ENCODE results near the gene PARD3.

PARD3 gene

GRCh38 chr10:34537629-34538231 lies 277.4 kb downstream of the PARD3 start:
- DNase-seq (ENCODE audit: low read depth) = no peak

GRCh38 chr10:34535872-34536271 lies 279.2 kb downstream of the PARD3 start:
- DNase-seq (ENCODE audit: low read depth) = no peak

GRCh38 chr10:34530778-34531177 lies 284.3 kb downstream of the PARD3 start:
- DNase-seq (ENCODE audit: low read depth) = no peak

- no peak for DNase-seq (ENCODE audit: low read depth)
Measured at GRCh38 chr10:34528320-34528719, 286.8 kb downstream of the PARD3 start.

GRCh38 chr10:34526758-34527730 lies 288.1 kb downstream of the PARD3 start:
- no peak for DNase-seq (ENCODE audit: low read depth)

GRCh38 chr10:34526186-34526585 lies 288.9 kb downstream of the PARD3 start:
- no peak for DNase-seq (ENCODE audit: low read depth)

- DNase-seq (ENCODE audit: low read depth) = no peak
Measured at GRCh38 chr10:34524369-34525091, 290.6 kb downstream of the PARD3 start.

GRCh38 chr10:34523017-34523767 lies 291.9 kb downstream of the PARD3 start:
- no peak for DNase-seq (ENCODE audit: low read depth)

GRCh38 chr10:34522546-34522945 lies 292.6 kb downstream of the PARD3 start:
- DNase-seq (ENCODE audit: low read depth) = no peak

GRCh38 chr10:34520510-34520909 lies 294.6 kb downstream of the PARD3 start:
- DNase-seq (ENCODE audit: low read depth) = no peak

GRCh38 chr10:34520084-34520483 lies 295.0 kb downstream of the PARD3 start:
- no peak for DNase-seq (ENCODE audit: low read depth)

- DNase-seq (ENCODE audit: low read depth) = no peak
Measured at GRCh38 chr10:34514290-34514689, 300.8 kb downstream of the PARD3 start.

GRCh38 chr10:34513636-34514035 lies 301.5 kb downstream of the PARD3 start:
- DNase-seq (ENCODE audit: low read depth) = no peak

GRCh38 chr10:34507217-34507616 lies 307.9 kb downstream of the PARD3 start:
- no peak for DNase-seq (ENCODE audit: low read depth)

- DNase-seq (ENCODE audit: low read depth) = no peak
Measured at GRCh38 chr10:34506786-34507185, 308.3 kb downstream of the PARD3 start.

- no peak for DNase-seq (ENCODE audit: low read depth)
Measured at GRCh38 chr10:34505338-34505737, 309.8 kb downstream of the PARD3 start.

- DNase-seq (ENCODE audit: low read depth) = no peak
Measured at GRCh38 chr10:34504534-34504933, 310.6 kb downstream of the PARD3 start.

- no peak for DNase-seq (ENCODE audit: low read depth)
Measured at GRCh38 chr10:34503704-34504103, 311.4 kb downstream of the PARD3 start.

- no peak for DNase-seq (ENCODE audit: low read depth)
Measured at GRCh38 chr10:34499612-34500279, 315.4 kb downstream of the PARD3 start.

GRCh38 chr10:34498821-34499220 lies 316.3 kb downstream of the PARD3 start:
- no peak for DNase-seq (ENCODE audit: low read depth)

GRCh38 chr10:34495938-34496337 lies 319.2 kb downstream of the PARD3 start:
- DNase-seq (ENCODE audit: low read depth) = no peak

Measured in stimulated activated CD8-positive, alpha-beta memory T cell treated with anti-CD3 and anti-CD28 coated beads, Interleukin-15, amount 100 ng/mL, for 24 hours (primary cell).